Fibroblast of skin of left quadriceps (primary cell): ENCODE measurements around the gene C1QTNF6.

Experiments
- DNase-seq, 2 experiments: peaks; one replicate each; pipeline ENCODE4 v3.0.0-alpha.2; 2013; ENCODE audit warnings: low read depth in 2 of 2

The C1QTNF6 gene

DNA sequence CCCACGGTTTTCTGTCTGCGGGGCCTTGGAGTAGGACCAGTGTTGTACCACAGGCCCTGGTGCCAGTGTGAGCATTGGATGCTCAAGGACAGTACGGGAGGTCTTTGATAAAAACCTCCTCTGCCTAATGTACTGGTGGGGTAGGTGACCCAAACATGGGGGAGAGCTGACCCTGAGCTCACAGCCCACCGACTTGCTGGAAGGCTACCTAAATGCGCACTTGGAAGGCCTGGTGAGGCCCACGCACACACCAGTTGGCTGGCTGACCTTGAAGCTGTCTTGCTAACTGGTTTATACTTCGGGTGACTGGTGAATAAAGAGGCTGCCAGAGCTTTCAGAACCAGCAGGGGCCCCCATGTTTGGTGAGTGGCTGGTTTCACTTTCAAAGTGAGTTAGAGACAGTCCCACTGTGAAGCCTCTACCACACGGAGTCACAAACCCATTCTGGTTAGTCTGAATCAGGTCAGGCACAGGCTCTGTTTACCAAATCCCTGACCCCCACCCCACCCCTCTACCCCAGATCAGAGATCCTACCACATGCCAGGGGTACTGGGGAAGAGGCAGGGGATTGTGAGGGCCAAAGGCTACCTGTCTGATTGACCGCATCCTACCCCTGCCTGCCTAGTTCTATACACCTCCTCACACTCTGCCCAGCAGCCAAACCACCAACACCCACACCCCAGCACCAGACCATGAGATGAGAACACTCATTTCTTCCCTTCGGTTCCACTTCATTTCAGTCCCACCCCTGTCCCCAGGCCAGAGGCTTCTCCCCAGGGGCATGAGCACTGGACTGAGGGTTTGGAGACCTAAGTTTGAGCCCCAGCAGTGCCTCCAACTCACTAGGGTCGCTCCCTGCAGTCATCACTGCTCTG lies 25.6 kb downstream of the C1QTNF6 start:
- no peak for DNase-seq

- no peak for DNase-seq
Measured at GRCh38 chr22:37161443-37161842, 26.6 kb downstream of the C1QTNF6 start.

DNA sequence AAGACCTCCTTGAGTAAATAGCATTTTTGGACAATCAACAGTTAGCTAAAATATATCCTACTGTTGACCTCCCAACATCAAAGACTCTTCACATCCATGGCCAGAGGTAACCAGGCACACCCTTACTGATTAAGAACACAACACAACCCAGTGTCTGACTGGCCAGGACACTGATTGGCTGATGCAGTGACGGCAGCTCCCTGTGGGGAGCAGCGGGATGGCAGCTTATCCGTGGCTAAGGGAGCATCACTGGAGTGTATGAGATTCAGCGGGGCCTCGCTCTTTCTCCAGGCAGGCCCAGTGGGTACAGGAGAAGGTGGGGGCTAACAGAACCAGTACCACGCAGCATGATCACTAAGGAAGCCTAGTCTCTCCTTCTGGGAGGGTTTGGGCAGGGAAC lies 28.0 kb downstream of the C1QTNF6 start:
- no peak for DNase-seq

DNA sequence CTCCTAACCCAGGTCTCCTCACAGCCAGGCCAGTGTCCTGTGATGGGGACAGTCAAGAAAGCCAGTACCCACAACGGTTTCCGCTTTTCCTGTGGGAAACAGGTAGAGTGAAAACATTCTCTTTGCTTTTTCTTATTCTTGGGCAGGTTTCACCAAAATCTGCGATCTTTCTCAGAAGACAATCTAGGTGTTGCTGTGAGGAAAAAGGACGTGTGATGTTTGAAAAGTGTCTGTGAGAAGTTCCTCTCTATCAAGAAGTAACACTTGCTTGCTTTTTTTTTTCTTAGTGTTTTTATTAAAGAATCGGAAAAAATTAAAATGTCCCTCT lies 29.1 kb downstream of the C1QTNF6 start:
- no peak for DNase-seq

DNA sequence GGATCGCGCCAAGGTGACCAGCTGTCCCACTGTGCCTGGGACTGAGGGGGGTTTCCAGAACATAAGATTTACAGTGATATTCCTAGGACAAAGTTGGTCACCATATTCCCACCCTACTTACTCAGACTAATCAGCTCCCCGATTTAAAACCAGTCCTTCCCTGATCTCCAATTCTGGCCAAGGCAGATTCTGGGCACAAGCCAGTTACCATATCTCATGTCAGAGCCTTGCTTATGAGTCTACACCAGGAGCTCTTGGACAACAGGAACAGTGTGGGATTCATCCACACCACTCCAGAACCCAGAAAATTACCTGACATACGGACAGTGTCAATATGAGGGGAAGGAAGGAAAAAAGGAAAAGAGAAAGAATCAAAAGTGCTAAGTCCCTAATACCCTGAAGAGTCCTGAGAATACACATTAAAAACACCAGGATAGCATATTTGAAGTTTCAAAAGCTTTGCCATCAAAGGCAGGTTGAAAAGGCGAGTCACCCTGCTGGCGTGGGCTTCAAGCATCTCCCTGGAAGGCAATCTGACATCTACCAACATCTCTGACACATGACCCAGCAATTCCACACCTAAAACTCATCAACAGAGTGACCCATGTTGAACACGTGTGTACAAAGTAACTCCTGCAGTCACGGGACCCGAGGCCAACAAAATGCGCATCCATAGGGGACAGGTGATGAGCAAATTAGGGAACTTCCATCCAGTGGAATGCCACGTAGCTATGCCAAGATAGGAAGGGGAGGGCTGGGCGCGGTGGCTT lies 30.3 kb downstream of the C1QTNF6 start:
- no peak for DNase-seq

- DNase-seq = no peak
Measured at GRCh38 chr22:37156686-37157435, 31.2 kb downstream of the C1QTNF6 start.

DNA sequence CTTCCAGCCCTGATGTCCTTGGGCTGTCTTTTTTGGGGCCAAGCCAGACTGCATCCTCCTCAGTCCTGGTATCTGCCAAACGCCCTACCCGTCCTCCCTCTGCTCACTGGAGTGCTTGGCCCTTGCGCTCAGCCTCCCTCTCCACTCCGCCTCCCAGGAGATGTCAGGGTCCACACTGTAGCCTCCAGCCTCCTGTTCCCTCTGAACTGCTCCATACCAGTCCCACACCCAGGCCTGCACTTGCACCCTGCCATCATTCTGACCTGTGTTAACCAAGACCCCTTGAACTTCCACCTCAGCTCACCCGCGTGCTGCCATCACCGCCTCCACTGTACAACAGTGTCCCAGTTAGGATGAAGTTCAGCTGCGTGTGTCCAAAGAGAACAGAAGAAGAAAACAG lies 32.1 kb downstream of the C1QTNF6 start:
- DNase-seq = no peak

GRCh38 chr22:37154925-37155712 lies 32.9 kb downstream of the C1QTNF6 start:
- DNase-seq = no peak

GRCh38 chr22:37153901-37154300 lies 34.1 kb downstream of the C1QTNF6 start:
- DNase-seq = no peak

GRCh38 chr22:37151401-37151800 lies 36.6 kb downstream of the C1QTNF6 start:
- DNase-seq = no peak

DNA sequence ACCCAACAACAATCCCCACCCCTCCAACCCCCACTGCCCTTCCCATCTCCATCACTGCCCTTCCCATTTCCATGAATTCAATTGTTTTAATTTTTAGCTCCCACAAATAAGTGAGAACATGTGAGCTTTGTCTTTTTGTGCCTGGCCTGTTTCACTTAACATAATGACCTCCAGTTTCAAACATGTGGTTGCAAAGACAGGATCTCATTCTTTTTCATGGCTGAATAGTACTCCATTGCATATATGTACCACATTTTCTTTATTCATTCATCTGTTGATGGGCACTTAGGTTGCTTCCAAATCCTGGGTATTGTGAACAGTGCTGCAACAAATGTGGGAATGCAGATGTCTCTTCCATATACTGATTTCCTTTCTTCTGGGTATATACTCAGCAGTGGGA lies 37.3 kb downstream of the C1QTNF6 start:
- DNase-seq = no peak

DNA sequence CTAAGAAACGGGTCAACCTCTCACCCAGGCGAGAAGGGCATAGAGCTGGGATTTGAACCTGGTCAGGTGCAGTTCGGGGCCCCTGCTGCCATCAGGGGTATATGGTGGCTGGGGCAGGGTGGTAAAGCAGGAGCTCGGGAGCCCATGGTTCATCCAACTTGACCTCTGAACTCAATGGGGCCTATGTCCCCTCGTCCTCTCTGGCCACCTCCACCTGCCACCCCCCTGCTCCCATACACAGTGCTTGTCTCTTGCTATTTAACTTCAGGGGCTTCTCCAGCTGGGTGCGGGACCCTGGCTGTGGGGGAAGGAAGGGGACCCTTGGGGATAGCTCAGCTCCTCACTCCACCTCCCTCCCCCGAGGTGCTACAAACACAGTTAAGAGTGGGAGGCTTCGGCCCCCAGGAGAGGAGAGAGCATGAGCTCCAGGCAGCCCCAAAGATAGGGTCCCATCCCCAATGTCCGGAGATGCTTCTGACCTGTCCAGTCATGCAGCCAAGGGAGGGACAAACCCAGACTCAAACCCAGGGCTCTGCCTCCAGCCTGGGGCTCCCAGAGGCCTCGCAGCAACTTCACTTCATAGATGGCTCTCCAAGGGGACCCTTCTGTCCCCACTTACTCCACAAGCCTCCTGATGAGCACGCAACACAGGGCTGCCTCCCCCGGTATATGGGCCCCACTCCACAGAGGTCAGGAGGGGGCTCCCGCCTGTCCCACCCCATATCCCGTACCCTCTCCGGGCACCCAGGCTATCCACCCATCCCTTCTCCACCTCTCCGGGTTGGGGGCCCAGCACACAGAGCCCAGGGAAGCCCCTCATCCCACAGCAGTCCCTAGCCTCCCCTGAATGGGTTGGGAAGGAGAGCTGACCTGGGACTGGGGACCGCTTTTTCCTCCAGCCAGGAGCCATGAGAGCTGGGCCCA lies 39.0 kb downstream of the C1QTNF6 start:
- no peak for DNase-seq

- DNase-seq = no peak
Measured at GRCh38 chr22:37148031-37148651, 39.9 kb downstream of the C1QTNF6 start.

DNA sequence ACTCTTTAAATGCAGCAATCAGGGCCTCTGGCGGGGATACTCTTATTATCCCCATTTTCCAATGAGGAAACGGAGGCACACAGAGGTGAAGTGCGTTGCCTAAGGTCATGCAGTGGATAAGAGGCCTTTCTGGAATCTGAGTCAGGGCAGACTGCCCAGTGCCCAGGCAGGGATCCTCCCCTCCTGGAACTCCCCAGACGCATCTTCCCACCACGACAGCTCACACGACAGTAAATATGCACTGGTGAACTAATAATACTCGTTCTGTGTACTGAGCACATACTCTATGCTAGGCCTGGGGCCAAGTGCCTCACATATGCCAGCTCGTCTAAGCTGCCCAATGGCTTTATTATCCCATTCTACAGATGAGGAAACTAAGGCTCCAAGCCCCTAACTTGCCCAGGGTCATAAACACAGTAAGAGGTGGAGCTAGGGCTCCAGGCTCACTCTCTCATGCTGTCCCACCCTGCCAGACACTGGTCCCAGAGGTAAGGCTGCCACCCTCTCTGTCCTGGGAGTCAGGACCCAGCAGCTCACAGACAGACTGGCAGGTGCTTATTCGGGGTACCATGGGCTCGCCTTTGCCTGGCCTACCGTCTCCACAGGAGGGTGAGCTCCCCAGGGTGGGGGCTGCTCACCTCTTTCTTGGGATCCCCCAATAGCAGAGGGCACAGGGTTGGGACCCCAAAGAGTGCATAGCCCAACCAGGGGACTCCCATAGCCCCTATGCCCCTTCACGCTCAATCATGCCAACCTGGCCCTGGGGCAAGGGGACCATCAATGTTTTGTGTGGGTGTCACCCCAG lies 40.7 kb downstream of the C1QTNF6 start:
- DNase-seq = no peak

DNA sequence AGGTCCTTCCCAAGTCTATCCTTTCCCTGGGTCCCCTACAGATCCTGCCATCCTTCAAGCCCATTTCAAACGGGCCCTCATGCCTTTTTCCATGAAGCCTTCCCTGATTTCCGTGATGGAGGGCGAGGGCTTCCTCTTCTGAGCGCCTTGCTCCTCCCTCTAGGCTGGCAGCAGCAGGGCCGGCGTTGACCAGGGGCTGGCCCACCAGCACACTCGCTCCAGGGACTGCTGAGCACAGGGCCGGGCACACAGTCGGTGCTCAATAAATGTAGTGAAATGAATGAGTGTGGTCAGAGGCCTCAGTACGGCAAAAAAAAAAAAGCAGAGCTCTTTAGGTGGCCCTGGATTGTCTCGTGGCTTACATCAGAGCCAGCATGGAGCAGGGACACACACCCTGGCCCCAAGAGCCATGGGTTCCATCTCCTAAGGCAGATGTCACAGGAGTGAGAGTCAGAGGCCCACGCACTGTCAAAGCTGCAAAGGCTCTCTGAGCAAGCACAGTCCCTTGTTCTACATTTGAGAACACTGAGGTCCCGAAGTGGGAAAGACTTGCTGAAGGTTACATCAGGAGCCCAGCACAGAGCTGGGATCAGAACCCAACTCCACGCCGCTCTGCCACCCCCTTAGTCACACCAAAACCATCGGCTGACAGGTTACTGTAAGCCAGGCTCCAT lies 41.4 kb downstream of the C1QTNF6 start:
- DNase-seq = no peak

DNA sequence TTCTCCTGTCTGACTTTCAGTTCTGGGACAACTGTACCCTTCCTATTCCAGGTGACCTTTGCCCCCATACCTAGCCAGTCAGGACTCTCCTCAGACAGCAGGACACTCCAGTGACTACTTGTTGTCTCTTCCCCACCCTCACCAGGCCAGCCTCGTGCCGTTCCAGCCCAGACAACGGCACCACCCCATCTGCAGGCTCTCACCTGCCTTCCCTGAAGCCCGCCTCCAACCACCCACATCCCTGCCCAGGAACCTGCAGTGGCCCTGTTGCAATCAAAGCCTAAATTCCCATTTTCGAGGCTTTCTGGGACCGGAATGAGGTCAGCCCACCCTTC lies 42.0 kb downstream of the C1QTNF6 start:
- DNase-seq = no peak

GRCh38 chr22:37145180-37146050 lies 42.6 kb downstream of the C1QTNF6 start:
- DNase-seq = no peak

DNA sequence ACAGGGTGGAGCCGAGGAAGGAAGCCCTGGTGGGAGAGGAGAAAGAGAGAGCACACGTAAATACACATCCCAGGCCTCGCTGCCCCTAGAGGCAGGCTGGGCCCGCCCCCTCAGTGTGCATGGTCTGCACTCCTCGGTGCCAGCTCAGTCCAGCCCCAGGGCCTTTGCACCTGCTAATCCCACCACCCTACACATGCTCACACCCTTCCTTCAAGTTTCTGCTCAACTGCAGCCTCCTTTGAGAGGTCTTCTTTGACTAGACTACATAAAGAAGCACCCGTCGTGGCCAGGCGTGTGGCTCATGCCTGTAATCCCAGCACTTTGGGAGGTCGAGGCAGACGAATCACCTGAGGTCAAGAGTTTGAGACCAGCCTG lies 43.9 kb downstream of the C1QTNF6 start:
- DNase-seq = no peak
